ENCODE results near the gene HMG20A.
A peak's percentile ranks its signal among the peaks of the same experiment; 100 is the strongest.

HMG20A gene

GRCh38 chr15:77411619-77411976, 9.1 kb upstream of the HMG20A start:
- H3K4me2 ChIP-seq (ENCODE audit: low read depth, low read length, poor library complexity, severe bottlenecking): no peak overlapping the region
- peaks cover 76% of the 10 kb centered on the region for H3K79me2 ChIP-seq (ENCODE audit: insufficient read depth, low read length)
- no peaks in the 10 kb centered on the region for H3K9me3 ChIP-seq (ENCODE audit: insufficient read depth, low read depth, low read length)
- TF ChIP-seq CTCF (conservative IDR thresholded peaks at IDR 0.05; ENCODE audit: low read length) (no peak), EZH2phosphoT487 (IDR thresholded peaks at IDR 0.05; ENCODE audit: borderline replicate concordance) (no peak)
- no peak overlapping the region for H3K9ac ChIP-seq (ENCODE audit: low read depth, low read length, poor library complexity, severe bottlenecking)
- H2AFZ ChIP-seq (ENCODE audit: low read length): no peak overlapping the region
- H3K4me3 ChIP-seq (ENCODE audit: low read length, poor library complexity, severe bottlenecking): no peak overlapping the region
- no peaks in the 10 kb centered on the region for H3F3A ChIP-seq (ENCODE audit: low read depth)
- H3K4me1 ChIP-seq (ENCODE audit: insufficient read depth, low read length, poor library complexity, severe bottlenecking): peaks cover 51% of the 10 kb centered on the region
- H3K9me2 ChIP-seq (replicated peaks; ENCODE audit: low read depth, low read length): no peaks in the 10 kb centered on the region
- no peaks in the 10 kb centered on the region for H3K27me3 ChIP-seq (ENCODE audit: insufficient read depth, low read length, poor library complexity, severe bottlenecking)
- H4K20me1 ChIP-seq (ENCODE audit: insufficient read depth, low read length, poor library complexity, severe bottlenecking): peaks cover 6% of the 10 kb centered on the region
- H3K36me3 ChIP-seq (ENCODE audit: insufficient read depth, low read length): no peaks in the 10 kb centered on the region

GRCh38 chr15:77412972-77413698, 7.6 kb upstream of the HMG20A start:
- Histone ChIP-seq H3F3A (ENCODE audit: low read depth) (no peaks in the 10 kb centered on the region), H3K4me2 (ENCODE audit: low read depth, low read length, poor library complexity, severe bottlenecking) (peak overlapping the region; percentile 19), H3K27me3 (ENCODE audit: insufficient read depth, low read length, poor library complexity, severe bottlenecking) (no peaks in the 10 kb centered on the region), H3K36me3 (ENCODE audit: insufficient read depth, low read length) (no peaks in the 10 kb centered on the region), H3K79me2 (ENCODE audit: insufficient read depth, low read length) (peaks cover 82% of the 10 kb centered on the region), H3K4me3 (ENCODE audit: low read length, poor library complexity, severe bottlenecking) (no peak overlapping the region), H3K4me1 (ENCODE audit: insufficient read depth, low read length, poor library complexity, severe bottlenecking) (peaks cover 61% of the 10 kb centered on the region), H2AFZ (ENCODE audit: low read length) (no peak overlapping the region), H3K9me2 (replicated peaks; ENCODE audit: low read depth, low read length) (no peaks in the 10 kb centered on the region), H3K9me3 (ENCODE audit: insufficient read depth, low read depth, low read length) (no peaks in the 10 kb centered on the region), H4K20me1 (ENCODE audit: insufficient read depth, low read length, poor library complexity, severe bottlenecking) (peaks cover 13% of the 10 kb centered on the region), H3K9ac (ENCODE audit: low read depth, low read length, poor library complexity, severe bottlenecking) (no peak overlapping the region)
- TF ChIP-seq EZH2phosphoT487 (IDR thresholded peaks at IDR 0.05; ENCODE audit: borderline replicate concordance): no peak
- TF ChIP-seq CTCF (conservative IDR thresholded peaks at IDR 0.05; ENCODE audit: low read length): no peak

GRCh38 chr15:77413699-77414349, 6.9 kb upstream of the HMG20A start:
- Histone ChIP-seq H3K27me3 (ENCODE audit: insufficient read depth, low read length, poor library complexity, severe bottlenecking) (no peaks in the 10 kb centered on the region), H3K9me2 (replicated peaks; ENCODE audit: low read depth, low read length) (no peaks in the 10 kb centered on the region), H3K36me3 (ENCODE audit: insufficient read depth, low read length) (no peaks in the 10 kb centered on the region), H2AFZ (ENCODE audit: low read length) (no peak overlapping the region), H4K20me1 (ENCODE audit: insufficient read depth, low read length, poor library complexity, severe bottlenecking) (peaks cover 20% of the 10 kb centered on the region), H3K4me1 (ENCODE audit: insufficient read depth, low read length, poor library complexity, severe bottlenecking) (peaks cover 68% of the 10 kb centered on the region), H3K9me3 (ENCODE audit: insufficient read depth, low read depth, low read length) (no peaks in the 10 kb centered on the region), H3K79me2 (ENCODE audit: insufficient read depth, low read length) (peaks cover 85% of the 10 kb centered on the region), H3K4me3 (ENCODE audit: low read length, poor library complexity, severe bottlenecking) (no peak overlapping the region), H3K4me2 (ENCODE audit: low read depth, low read length, poor library complexity, severe bottlenecking) (peak overlapping the region; percentile 19), H3K9ac (ENCODE audit: low read depth, low read length, poor library complexity, severe bottlenecking) (no peak overlapping the region), H3F3A (ENCODE audit: low read depth) (no peaks in the 10 kb centered on the region)
- no peak for TF ChIP-seq EZH2phosphoT487 (IDR thresholded peaks at IDR 0.05; ENCODE audit: borderline replicate concordance)
- TF ChIP-seq CTCF (conservative IDR thresholded peaks at IDR 0.05; ENCODE audit: low read length): no peak
